OCI-LY3 (cell line): ENCODE results near the gene NID1.
"Not testable (repeated sequence)": the region's sequence is repeated elsewhere in the genome, so short reads cannot be mapped to it uniquely, and the experiment has no call there.

Source experiments
- H2AFZ ChIP-seq: fragments of 200-600, 300-600 bp; shearing (Covaris generic); 2 replicates; pipeline ENCODE4 v1.6.0; 2014; ENCODE audit warnings: antibody characterized with exemption, low read depth, low read length
- H3K27ac ChIP-seq: fragments of 200-600, 300-600 bp; sonication (generic); 2 replicates; pipeline ENCODE4 v1.5.1; 2014; ENCODE audit warnings: mild to moderate bottlenecking, low read length, moderate library complexity, mixed read lengths
- H3K27me3 ChIP-seq: fragments of 200-600, 300-600 bp; sonication (generic); 2 replicates; pipeline ENCODE4 v1.6.1; 2014; ENCODE audit warnings: low read depth, low read length, mixed read lengths
- H3K36me3 ChIP-seq: fragments of 200-600, 300-600 bp; sonication (generic); replicated peaks from 2 replicates; pipeline ENCODE3; 2014; ENCODE audit warnings: low read depth, low read length, mixed read lengths
- H3K4me1 ChIP-seq: fragments of 300-600, 200-600 bp; sonication (generic); 2 replicates; pipeline ENCODE4 v1.6.1; 2014; ENCODE audit warnings: low read length, mixed read lengths
- H3K4me2 ChIP-seq: fragments of 200-600, 300-600 bp; sonication (generic); 2 replicates; pipeline ENCODE4 v1.6.1; 2014; ENCODE audit warnings: low read length, mixed read lengths
- H3K4me3 ChIP-seq: fragments of 300-600, 200-600 bp; sonication (generic); 2 replicates; pipeline ENCODE4 v1.5.1; 2014; ENCODE audit warnings: antibody characterized with exemption, mild to moderate bottlenecking, low read length, moderate library complexity
- H3K79me2 ChIP-seq: fragments of 300-600, 200-600 bp; shearing (Covaris generic); 2 replicates; pipeline ENCODE4 v1.6.1; 2014; ENCODE audit warnings: mild to moderate bottlenecking, low read length, mixed read lengths
- H3K9ac ChIP-seq: fragments of 300-600, 200-600 bp; shearing (Covaris generic); 2 replicates; pipeline ENCODE4 v1.6.0; 2014; ENCODE audit warnings: mild to moderate bottlenecking, low read length, moderate library complexity
- H3K9me3 ChIP-seq: fragments of 200-600, 300-600 bp; shearing (Covaris generic); 2 replicates; pipeline ENCODE4 v1.6.1; 2014; ENCODE audit warnings: low read length, mixed read lengths; ENCODE audit not compliant: insufficient read depth
- H4K20me1 ChIP-seq: fragments of 200-600, 300-600 bp; sonication (generic); 2 replicates; pipeline ENCODE4 v1.6.1; 2016; ENCODE audit warnings: low read length, mixed read lengths; ENCODE audit not compliant: insufficient read depth
- CTCF ChIP-seq: fragments of 200-600, 300-600 bp; sonication (generic); IDR thresholded peaks from 2 replicates; pipeline ENCODE4 v1.5.1; 2014; ENCODE audit warnings: antibody characterized with exemption, low read length, low read depth
- EZH2phosphoT487 ChIP-seq: fragments of 200-600 bp; shearing (Covaris generic); IDR thresholded peaks from 2 replicates; pipeline ENCODE4 v1.6.1; 2018; ENCODE audit warnings: antibody characterized with exemption, mixed run types, low read depth

NID1 gene

GRCh38 chr1:235979176-235979575 lies 85.7 kb downstream of the NID1 start:
- no peak overlapping the region for H3K4me3 ChIP-seq
- no peak for TF ChIP-seq EZH2phosphoT487
- no peak for TF ChIP-seq CTCF
- H3K79me2 ChIP-seq: no peaks in the 10 kb centered on the region
- H3K36me3 ChIP-seq: no peaks in the 10 kb centered on the region
- H4K20me1 ChIP-seq: no peaks in the 10 kb centered on the region
- H3K4me1 ChIP-seq: no peaks in the 10 kb centered on the region
- H2AFZ ChIP-seq: no peak overlapping the region
- no peak overlapping the region for H3K27ac ChIP-seq
- H3K9ac ChIP-seq: no peak overlapping the region
- H3K9me3 ChIP-seq: no peaks in the 10 kb centered on the region
- H3K4me2 ChIP-seq: no peak overlapping the region
- peaks cover 40% of the 10 kb centered on the region for H3K27me3 ChIP-seq

- Histone ChIP-seq H3K79me2 (no peaks in the 10 kb centered on the region), H3K9me3 (no peaks in the 10 kb centered on the region), H3K36me3 (no peaks in the 10 kb centered on the region), H4K20me1 (no peaks in the 10 kb centered on the region), H3K27me3 (peaks cover 24% of the 10 kb centered on the region), H3K27ac (no peak overlapping the region), H3K4me1 (peaks cover 9% of the 10 kb centered on the region), H2AFZ (no peak overlapping the region), H3K9ac (no peak overlapping the region), H3K4me2 (no peak overlapping the region), H3K4me3 (no peak overlapping the region)
- no peak for TF ChIP-seq CTCF
- no peak for TF ChIP-seq EZH2phosphoT487
These were observed 88.4 kb downstream of the NID1 start for GRCh38 chr1:235976490-235976889.

GRCh38 chr1:235974616-235975015 lies 90.3 kb downstream of the NID1 start:
- Histone ChIP-seq H3K79me2 (no peaks in the 10 kb centered on the region), H2AFZ (no peak overlapping the region), H3K27me3 (peaks cover 16% of the 10 kb centered on the region), H3K36me3 (no peaks in the 10 kb centered on the region), H3K4me1 (peaks cover 14% of the 10 kb centered on the region), H3K9me3 (no peaks in the 10 kb centered on the region), H3K4me2 (no peak overlapping the region), H4K20me1 (no peaks in the 10 kb centered on the region), H3K4me3 (no peak overlapping the region), H3K9ac (no peak overlapping the region), H3K27ac (no peak overlapping the region)
- TF ChIP-seq EZH2phosphoT487 (no peak), CTCF (no peak)

- not testable (repeated sequence) for H3K9me3 ChIP-seq, H3K36me3 ChIP-seq, H3K79me2 ChIP-seq, H4K20me1 ChIP-seq
- H3K27me3 ChIP-seq: peaks cover 16% of the 10 kb centered on the region
- peak overlapping the region; percentile 94 for H3K4me2 ChIP-seq
- peak overlapping the region; percentile 79 for H3K4me3 ChIP-seq
- peaks cover 14% of the 10 kb centered on the region for H3K4me1 ChIP-seq
- H3K9ac ChIP-seq: peak overlapping the region; percentile 81
- peak overlapping the region; percentile 98 for H2AFZ ChIP-seq
- H3K27ac ChIP-seq: peak overlapping the region; percentile 54; the same call in 1 of the 2 replicates
These were observed 92.2 kb downstream of the NID1 start for GRCh38 chr1:235972691-235973090.

GRCh38 chr1:235972311-235972689 lies 92.6 kb downstream of the NID1 start:
- Histone ChIP-seq H2AFZ (peak overlapping the region; percentile 98), H4K20me1 (no peaks in the 10 kb centered on the region), H3K9me3 (no peaks in the 10 kb centered on the region), H3K4me3 (peak overlapping the region; percentile 79), H3K79me2 (no peaks in the 10 kb centered on the region), H3K9ac (peak overlapping the region; percentile 81), H3K4me2 (peak overlapping the region; percentile 94), H3K27ac (peak overlapping the region; percentile 54), H3K36me3 (no peaks in the 10 kb centered on the region), H3K4me1 (peaks cover 14% of the 10 kb centered on the region), H3K27me3 (peaks cover 16% of the 10 kb centered on the region)
- no peak for TF ChIP-seq CTCF
- TF ChIP-seq EZH2phosphoT487: no peak
